HTERT RPE-1 (cell line): ENCODE measurements around the gene CHCHD5.
"Not testable (repeated sequence)": the region's sequence is repeated elsewhere in the genome, so short reads cannot be mapped to it uniquely, and the experiment has no call there.

Experiments used
- in situ Hi-C: fragments of 300-500 bp; cut with MboI; formaldehyde crosslinking; loops from 4 replicates; pipeline ENCODE4 v1.14.3; 2020; ENCODE audit warnings: low sequenced_read_pairs

Gene CHCHD5

DNA sequence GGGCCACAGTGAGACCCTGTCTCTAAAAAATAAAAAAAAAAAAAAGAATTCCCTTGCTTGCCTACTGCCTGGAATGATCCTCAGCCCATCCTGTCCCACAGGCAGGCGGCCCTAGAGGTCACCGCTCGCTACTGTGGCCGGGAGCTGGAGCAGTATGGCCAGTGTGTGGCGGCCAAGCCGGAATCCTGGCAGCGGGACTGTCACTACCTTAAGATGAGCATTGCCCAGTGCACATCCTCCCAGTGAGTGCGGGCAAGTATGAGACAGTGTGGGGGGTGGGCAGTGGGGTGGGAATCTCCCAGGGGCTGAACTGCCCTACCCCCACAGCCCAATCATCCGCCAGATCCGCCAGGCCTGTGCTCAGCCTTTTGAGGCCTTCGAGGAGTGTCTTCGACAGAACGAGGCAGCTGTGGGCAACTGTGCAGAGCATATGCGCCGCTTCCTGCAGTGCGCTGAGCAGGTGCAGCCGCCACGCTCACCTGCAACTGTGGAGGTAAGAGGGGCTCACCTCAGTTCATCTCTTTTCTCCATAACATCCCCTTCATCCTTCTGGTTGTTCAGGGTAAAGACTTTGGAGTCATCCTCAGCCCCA, 1.6 kb downstream of the CHCHD5 start:
- in situ Hi-C loops = no loop called here

DNA sequence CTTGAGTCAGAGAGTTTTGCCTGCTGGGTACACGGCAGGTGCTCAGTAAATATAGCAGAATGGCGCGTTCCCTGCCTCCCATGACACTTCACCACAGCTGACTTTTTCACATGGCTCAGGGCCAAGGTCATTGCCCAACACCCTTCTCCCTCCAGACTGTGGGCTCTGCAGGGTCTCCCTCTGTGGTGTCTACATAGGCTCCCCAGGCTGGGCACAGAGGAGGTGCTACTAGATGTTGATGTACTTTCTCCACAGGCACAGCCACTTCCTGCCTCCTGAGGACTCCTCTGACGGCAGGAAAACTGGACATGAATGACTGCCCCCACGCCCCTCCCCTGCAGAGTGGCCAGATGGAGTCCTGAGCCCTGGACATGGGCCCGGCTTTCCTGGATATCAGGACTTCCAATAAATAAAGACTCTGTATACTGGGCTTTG, 4.2 kb downstream of the CHCHD5 start:
- in situ Hi-C loops = no loop called here

DNA sequence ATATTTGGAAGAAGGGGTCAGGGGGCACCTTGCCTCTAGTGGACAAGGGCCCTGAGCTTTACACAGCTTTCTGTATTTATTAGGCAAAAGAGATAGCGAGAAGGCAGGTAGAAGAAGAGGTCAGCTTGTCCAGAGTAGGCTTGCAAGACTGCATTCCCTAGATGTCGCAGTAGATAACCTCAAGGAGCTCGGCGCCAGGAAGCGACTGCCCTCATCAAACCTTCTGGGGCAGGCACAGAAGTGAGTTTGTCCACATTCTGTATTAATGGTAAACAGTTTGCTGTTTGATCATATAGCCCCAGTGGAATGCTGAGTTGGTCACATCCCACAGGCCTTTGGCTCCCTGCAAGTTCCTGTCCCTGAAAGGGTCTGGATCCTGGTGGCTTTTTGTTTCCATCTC, 7.0 kb downstream of the CHCHD5 start:
- in situ Hi-C loops = no loop called here

DNA sequence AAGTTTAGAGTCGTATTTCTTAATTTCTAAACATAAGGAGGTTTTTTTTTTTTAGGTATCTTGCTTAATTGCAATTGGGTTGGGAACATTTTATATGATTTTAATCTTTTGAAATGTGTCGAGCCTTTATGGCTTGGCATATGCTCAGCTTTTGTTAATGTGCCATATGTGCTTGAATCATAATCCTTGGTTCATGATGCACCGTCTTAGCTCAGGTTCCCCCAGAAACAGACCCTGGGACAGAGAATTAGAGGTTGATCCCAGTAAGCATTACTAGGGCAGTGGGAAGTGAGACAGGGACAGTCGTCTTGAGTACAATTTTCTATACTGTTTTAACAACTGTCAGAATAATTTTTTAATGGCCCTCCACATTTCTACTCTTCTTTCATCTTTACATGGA, 9.3 kb downstream of the CHCHD5 start:
- in situ Hi-C loops = no loop called here

DNA sequence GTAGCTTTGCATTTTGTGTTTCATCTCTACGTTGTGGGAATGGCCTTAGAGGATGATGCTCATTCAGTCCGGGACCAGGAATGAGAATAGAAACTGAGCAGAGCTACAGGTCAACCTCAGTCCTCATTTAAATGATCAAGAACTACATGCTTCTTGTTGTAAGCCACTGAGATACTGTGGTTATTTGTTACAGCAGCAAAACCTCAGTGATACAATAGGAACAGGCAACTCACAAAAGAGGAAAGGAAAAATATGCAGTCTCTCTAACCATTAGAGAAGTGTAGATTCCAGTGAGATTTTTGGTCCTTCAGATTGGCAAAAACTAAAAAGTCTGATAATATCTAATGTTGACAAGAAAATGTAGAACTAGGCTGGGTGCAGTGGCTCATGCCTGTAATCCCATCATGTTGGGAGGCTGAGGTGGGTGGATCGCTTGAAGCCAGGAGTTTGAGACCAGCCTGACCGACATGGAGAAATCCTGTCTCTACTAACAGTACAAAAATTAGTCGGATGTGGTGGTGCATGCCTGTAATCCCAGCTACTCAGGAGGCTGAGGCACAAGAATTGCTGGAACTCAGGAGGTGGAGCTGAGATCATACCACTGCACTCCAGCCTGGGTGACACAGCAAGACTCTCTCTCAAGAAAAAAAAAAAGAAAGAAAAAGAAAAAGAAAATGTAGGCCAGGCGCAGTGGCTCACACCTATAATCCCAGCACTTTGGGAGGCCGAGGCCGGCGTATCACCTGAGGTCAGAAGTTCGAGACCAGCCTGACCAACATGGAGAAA, 13.3 kb downstream of the CHCHD5 start:
- in situ Hi-C loops = no loop called here

DNA sequence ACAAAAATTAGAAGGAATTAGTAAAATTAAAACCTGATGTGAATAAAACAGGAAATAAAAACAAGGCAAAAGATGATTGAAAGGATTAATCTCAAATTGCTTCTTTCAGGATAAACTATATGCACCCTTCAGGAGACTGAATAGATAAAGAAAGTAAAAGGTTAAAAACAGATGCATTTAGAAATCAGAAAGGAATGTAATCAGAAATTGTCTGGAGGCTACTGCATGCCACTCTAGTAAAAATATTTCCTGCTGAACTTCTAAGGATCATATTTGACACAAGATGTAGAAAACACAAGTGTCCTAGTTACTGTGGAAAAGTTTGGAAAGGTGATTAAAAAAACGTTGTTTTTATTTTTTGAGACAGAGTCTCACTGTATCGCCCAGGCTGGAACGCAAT, 16.2 kb downstream of the CHCHD5 start:
- in situ Hi-C loops = no loop called here

DNA sequence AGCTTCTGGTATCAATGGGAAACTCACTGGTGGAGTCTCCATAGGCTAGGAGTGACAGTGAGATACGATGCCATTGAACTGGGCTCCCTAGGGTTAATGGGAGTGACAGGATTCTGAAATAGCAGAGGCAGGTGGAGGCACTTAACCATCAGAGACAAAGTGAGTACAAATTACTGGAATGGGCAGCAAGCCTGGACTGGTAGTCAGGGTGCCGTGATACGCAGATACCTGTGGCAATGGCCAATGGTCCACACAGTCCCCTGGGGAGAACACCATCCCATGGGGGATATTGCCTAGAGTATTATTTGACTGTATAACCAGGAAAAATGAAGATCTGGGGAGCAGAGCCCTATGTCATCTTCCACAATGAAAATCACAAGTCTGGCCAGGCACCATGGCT, 17.3 kb downstream of the CHCHD5 start:
- in situ Hi-C loops = no loop called here

DNA sequence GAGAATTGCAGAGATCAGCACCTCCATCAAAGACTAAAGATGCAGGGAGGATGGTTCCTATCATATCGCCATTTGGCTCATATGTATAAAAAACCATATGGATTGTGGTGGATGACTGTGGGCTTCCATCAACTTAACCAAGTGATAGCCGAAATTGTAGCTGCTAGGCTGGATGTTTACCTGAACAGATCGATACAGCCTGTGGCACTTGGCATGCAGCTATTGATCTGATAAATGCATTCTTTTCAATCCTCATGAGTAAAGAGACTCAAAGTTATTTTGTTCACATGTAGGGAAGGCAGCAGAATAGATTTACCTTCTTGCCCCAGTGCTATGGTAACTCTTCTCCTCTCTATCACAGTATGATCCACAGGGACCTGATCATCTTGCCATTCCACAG, 18.5 kb downstream of the CHCHD5 start:
- in situ Hi-C loops = no loop called here

DNA sequence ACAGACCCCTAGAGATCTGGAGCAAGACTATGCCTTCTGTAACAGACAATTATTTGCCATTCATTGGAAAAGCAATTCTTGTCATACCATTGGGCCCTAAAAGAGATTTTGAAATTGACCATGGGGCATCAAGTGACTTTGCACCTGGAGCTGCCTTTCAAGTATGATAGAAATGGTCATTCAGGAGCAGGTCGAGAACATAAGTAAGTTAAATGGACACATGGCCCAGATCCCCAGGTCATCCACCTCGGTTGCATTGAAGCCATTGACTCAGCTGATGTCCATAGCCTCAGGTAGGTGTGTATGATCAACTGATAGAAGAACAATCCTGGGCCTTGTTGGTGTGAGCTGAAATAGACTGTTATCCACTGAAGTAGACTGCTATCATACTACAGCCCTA, 19.3 kb downstream of the CHCHD5 start:
- in situ Hi-C loops = no loop called here

DNA sequence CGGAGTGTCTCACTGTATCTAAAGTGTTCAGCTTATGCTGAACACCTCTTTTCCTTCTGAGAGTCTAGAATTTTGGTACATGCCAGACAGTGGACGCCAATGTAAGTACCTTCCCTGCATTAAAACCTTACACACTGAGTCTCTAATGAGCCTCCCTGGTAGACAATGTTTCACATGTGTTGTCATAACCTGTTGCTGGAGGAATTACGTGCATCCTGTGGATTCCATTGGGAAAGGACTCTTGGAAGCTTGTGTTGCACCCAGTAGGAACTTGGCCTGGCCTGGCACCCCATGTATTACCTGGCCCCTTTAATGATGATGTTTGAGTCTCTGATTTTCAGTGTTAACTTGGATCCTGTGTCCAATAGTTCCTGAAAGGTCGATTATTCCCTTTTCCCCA, 20.5 kb downstream of the CHCHD5 start:
- in situ Hi-C loops = no loop called here

DNA sequence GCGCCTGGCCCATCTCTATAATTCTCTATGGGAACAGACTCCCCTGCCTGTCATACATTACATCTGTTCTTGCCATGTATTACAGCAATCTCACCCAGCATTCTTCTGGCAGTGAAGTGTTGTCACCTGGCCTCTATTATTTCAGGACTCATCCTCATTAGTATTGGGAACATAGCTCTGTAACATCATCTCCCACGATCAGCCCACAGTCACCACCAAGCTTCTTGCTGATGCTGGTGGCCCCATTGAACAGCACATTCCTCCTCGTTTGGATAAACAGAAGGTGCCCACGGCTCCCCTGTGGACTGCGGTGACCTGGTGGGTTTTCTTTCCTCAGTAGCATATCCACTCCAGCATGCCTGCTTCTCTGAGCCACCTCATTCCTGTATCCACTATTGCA, 21.5 kb downstream of the CHCHD5 start:
- in situ Hi-C loops = no loop called here

DNA sequence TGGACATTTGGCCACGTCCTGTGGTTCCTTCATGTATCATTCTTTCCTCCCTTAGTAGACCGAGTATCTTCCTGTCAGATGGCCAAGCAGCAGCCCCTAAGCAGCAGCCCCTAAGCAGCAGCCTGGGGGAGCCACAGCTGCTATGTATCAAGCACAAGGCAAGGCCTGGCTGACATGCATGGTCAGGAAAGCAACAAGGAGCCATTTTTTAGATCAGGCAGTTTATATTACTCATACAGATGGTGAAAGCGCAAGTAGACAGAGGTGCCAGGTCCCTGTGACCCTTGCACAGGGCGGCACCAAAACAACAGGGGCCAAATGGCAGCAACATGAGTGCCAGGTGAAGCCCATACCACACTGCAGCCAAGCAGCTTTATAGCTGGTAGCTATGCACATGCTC, 22.1 kb downstream of the CHCHD5 start:
- in situ Hi-C loops = no loop called here

DNA sequence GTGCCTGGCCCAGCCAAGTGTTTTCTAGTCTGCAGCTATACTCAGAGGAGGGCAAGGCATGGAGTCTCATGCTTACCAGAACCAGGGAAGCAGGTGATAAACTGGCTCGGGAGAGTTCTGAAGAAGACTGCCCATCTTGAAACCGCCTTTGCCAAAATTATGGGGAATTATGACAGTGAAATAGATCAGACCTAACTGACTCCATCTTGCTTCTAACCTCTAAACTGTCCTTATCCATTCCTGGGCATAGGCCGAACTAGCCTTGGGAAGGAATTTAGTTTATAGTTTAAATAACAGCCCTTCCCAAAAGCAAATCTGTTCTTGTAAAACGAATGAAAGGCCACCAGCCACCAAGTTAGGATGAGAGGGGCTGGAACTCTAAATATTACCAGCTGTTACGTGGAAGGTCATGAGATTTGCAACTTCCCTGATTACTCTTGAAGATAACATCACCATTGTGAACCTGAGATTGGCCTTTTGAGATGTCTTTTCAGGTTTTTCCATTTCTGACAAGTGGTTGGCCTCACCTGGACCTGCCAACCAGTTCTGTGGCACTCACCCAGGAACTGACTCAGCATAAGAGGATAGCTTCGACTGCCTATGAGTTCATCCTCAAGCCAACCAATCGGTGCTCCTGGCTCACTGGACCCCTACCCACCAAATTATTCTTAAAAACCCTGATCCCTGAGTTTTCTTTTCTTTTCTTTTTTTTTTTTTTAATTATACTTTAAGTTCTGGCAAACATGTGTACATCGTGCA, 23.4 kb downstream of the CHCHD5 start:
- in situ Hi-C loops = no loop called here

DNA sequence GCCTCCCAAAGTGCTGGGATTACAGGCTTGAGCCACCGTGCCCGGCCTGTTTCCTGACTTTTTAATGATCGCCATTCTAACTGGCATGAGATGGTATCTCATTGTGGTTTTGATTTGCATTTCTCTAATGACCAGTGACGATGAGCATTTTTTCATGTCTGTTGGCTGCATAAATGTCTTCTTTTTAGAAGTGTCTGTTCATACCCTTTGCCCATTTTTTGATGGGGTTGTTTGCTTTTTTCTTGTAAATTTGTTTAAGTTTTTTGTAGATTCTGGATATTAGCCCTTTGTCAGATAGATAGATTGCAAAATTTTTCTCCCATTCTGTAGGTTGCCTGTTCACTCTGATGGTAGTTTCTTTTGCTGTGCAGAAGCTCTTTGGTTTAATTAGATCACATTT, 24.9 kb downstream of the CHCHD5 start:
- in situ Hi-C loops = not testable (repeated sequence)

DNA sequence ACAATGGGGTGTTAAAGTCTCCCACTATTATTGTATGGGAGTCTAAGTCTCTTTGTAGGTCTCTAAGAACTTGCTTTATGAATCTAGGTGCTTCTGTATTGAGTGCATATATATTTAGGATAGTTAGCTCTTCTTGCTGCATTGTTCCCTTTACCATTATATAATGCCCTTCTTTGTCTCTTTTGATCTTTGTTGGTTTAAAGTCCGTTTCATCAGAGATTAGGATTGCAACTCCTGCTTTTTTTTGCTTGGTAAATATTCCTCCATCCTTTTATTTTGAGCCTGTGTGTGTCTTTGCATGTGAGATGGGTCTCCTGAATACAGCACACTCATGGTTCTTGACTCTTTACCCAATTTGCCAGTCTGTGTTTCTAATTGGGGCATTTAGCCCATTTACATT, 27.9 kb downstream of the CHCHD5 start:
- in situ Hi-C loops = not testable (repeated sequence)

DNA sequence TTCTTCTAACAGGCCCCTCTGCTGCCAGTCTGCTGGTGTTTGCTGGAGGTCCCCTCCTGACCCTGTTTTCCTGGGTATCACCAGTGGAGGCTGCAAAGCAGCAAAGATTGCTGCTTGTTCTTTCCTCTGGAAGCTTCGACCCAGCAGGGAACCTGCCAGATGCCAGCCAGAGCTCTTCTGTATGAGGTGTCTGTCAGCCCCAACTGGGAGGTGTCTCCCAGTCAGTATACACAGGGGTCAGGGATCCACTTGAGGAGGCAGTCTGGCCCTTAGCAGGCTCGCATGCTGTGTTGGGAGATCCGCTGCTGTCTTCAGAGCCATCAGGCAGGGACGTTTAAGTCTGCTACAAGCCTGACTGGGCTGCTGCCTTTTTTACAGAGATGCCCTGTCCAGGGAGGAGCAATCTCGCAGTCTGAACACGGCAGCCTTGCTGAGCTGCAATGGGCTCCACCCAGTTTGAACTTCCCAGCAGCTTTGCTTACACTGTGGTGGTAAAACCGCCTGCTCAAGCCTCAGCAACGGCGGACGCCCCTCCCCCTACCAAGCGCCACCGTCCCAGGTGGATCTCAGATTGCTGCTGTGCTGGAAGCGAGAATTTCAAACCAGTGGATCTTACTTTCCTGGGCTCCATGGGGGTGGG, 29.9 kb downstream of the CHCHD5 start:
- in situ Hi-C loops = no loop called here

DNA sequence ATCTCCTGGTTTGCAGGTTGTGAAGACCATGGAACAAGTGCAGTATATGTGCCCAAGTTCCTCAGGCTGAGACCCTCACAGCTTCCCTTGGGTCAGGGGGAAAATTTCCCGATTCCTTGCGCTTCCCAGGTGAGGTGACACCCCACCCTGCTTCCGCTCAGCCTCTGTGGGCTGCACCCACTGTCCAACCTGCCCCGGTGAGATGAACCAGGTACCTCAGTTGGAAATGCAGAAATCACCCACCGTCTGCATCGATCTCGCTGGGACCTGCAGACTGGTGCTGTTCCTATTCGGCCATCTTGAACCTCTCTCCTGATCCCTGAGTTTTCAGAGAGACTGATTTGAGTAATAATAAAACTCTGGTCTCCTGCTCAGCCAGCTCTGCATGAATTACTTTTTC, 30.6 kb downstream of the CHCHD5 start:
- in situ Hi-C loops = no loop called here

DNA sequence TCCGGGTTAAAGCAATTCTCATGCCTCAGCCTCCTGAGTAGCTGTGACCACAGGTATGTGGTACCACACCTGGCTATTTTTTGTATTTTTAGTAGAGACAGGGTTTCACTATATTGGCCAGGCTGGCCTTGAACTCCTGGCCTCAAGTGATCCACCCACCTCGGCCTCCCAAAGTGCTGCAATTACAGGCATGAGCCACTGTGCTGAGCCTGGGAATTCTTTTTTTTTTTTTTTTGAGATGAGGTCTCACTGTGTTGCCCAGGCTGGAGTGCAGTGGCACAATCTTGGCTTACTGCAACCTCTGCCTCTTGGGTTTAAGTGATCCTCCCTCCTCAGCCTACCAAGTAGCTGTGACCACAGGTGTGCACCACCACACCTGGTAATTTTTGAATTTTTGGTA, 31.4 kb downstream of the CHCHD5 start:
- in situ Hi-C loops = not testable (repeated sequence)

DNA sequence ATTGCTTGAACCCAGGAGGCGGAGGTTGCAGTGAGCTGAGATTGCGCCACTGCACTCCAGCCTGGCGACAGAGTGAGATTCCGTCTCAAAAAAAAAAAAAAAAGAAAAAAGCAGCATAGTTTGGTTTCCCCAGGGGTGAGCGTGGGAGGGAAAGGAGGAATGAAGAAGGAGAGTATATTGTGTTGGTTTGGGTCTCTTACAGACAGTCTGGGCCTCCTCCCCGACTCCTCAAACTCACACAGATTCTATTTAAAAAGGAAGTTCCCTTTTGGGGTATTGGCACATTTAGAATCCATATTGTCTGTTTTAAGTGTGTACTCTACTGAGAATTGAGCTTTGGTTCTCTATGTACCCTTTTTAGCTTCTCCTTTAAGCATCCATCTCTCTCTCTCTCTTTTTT, 34.0 kb downstream of the CHCHD5 start:
- in situ Hi-C loops = no loop called here

DNA sequence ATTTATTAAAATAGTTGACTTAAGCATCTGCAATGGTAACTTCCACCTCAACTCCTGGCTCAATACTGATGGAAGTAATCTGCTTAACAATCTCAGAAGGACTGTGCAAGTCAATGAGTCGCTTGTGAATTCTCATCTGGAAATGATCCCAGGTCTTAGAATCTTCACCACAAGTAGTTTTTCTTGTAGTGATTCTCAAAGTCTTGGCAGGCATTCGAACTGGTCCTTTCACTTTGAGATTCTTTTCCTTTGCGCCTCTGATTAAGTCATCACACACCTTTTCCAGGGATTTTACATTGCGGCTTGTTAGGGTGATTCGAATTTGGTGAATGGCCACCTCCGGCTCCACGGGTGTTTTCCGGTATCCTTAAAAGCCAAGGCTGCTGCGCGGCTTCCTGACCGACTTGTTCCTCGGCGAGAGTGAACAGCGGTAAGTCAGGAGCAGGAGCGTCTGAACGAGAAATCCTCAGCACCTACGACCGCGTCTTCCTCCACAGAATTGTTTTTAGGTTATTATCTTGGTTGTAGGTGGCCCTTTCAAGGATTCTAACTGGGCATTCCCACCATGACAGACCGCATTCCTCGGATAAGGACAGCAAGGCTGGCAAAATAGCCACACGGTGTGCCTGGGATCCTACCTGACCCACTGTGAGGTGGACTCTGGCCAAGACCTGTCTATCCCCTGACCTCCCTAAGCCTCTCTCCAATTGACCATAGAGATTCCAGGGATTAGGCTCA, 37.5 kb downstream of the CHCHD5 start:
- in situ Hi-C loops = no loop called here

DNA sequence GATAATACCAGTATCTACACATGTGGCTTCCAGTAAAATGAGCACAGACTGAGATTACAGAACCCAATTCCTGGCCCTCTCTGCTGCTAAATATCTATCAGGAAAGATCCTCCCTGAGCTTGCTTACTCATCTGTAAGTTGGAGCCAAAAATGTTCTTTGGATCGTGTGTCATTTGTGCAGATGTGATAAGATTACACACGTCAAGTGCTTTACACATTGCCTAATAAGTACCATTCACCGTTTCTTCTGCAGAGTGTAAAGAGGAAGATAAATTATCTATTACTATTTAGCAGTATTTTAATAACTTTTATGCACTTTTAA, 38.1 kb downstream of the CHCHD5 start:
- in situ Hi-C loops = no loop called here
